SJCRH30 (cell line): ENCODE measurements around the gene RFLNA. TPM values are rescaled to one million over a fixed set of nuclear protein-coding genes. Genes with fewer than 3 reads are reported as not detected.
A peak's percentile ranks its signal among the peaks of the same experiment; 100 is the strongest.

Source experiments
- DNase-seq, 2 experiments: peaks; one replicate each; pipeline ENCODE4 v3.0.0-alpha.2; 2015 to 2020
- H3K27ac ChIP-seq: fragments of 250-450 bp; sonication (Bioruptor Pico); 2 replicates; pipeline ENCODE4 v1.5.1; 2020; ENCODE audit warnings: mild to moderate bottlenecking, moderate library complexity
- H3K27me3 ChIP-seq: fragments of 250-450 bp; sonication (Bioruptor Pico); 2 replicates; pipeline ENCODE4 v1.5.1; 2020; ENCODE audit warnings: mild to moderate bottlenecking, moderate library complexity
- H3K36me3 ChIP-seq: fragments of 250-450 bp; sonication (Bioruptor Pico); 2 replicates; pipeline ENCODE4 v1.5.1; 2020; ENCODE audit warnings: mild to moderate bottlenecking, moderate library complexity
- H3K4me1 ChIP-seq: fragments of 250-450 bp; sonication (Bioruptor Pico); 2 replicates; pipeline ENCODE4 v1.5.1; 2020; ENCODE audit warnings: mild to moderate bottlenecking, moderate library complexity
- H3K4me3 ChIP-seq: fragments of 250-450 bp; sonication (Bioruptor Pico); 2 replicates; pipeline ENCODE4 v1.5.1; 2020; ENCODE audit warnings: mild to moderate bottlenecking, moderate library complexity
- H3K9me3 ChIP-seq: fragments of 250-450 bp; sonication (Bioruptor Pico); replicated peaks from 2 replicates; pipeline ENCODE4 v1.5.1; 2020; ENCODE audit warnings: mild to moderate bottlenecking, moderate library complexity
- total RNA-seq: library from RNA; depleted of rRNA; stranded (reverse); fragments of >200 nt; shearing (Covaris generic); gene quantifications from 2 replicates; pipeline ENCODE4 v1.2.3, GENCODE V29; 2014

RFLNA gene
- total RNA-seq, 1 experiment from 2014 or later = 56.4 TPM

GRCh38 chr12:124305136-124305535 lies 10.2 kb downstream of the RFLNA start:
- Histone ChIP-seq H3K4me1 (no peaks in the 10 kb centered on the region), H3K9me3 (no peaks in the 10 kb centered on the region), H3K27ac (no peak overlapping the region), H3K36me3 (peaks cover 13% of the 10 kb centered on the region), H3K27me3 (no peaks in the 10 kb centered on the region), H3K4me3 (no peak overlapping the region)
- DNase-seq = no peak

GRCh38 chr12:124305776-124306685 lies 11.1 kb downstream of the RFLNA start:
- no peaks in the 10 kb centered on the region for H3K9me3 ChIP-seq
- H3K4me1 ChIP-seq = no peaks in the 10 kb centered on the region
- H3K27me3 ChIP-seq = no peaks in the 10 kb centered on the region
- no peak overlapping the region for H3K4me3 ChIP-seq
- no peak overlapping the region for H3K27ac ChIP-seq
- H3K36me3 ChIP-seq = peaks cover 13% of the 10 kb centered on the region
- DNase-seq = no peak

GRCh38 chr12:124306686-124307555 lies 12.0 kb downstream of the RFLNA start:
- Histone ChIP-seq H3K9me3 (no peaks in the 10 kb centered on the region), H3K4me3 (no peak overlapping the region), H3K36me3 (peaks cover 12% of the 10 kb centered on the region), H3K27ac (no peak overlapping the region), H3K27me3 (no peaks in the 10 kb centered on the region), H3K4me1 (no peaks in the 10 kb centered on the region)
- no peak for DNase-seq

- no peak overlapping the region for H3K27ac ChIP-seq
- H3K9me3 ChIP-seq = no peaks in the 10 kb centered on the region
- DNase-seq = no peak
- no peaks in the 10 kb centered on the region for H3K4me1 ChIP-seq
- no peak overlapping the region for H3K4me3 ChIP-seq
- H3K36me3 ChIP-seq = peaks cover 9% of the 10 kb centered on the region
- H3K27me3 ChIP-seq = no peaks in the 10 kb centered on the region
These were observed 12.6 kb downstream of the RFLNA start for GRCh38 chr12:124307556-124307825.

GRCh38 chr12:124308741-124309140 lies 13.8 kb downstream of the RFLNA start:
- Histone ChIP-seq H3K4me3 (no peak overlapping the region), H3K27me3 (no peaks in the 10 kb centered on the region), H3K27ac (no peak overlapping the region), H3K4me1 (no peaks in the 10 kb centered on the region), H3K36me3 (peaks cover 11% of the 10 kb centered on the region), H3K9me3 (no peaks in the 10 kb centered on the region)
- DNase-seq = no peak

GRCh38 chr12:124309231-124309630 lies 14.3 kb downstream of the RFLNA start:
- no peaks in the 10 kb centered on the region for H3K9me3 ChIP-seq
- H3K27ac ChIP-seq = no peak overlapping the region
- H3K4me3 ChIP-seq = no peak overlapping the region
- no peaks in the 10 kb centered on the region for H3K27me3 ChIP-seq
- no peaks in the 10 kb centered on the region for H3K4me1 ChIP-seq
- peaks cover 9% of the 10 kb centered on the region for H3K36me3 ChIP-seq
- DNase-seq = no peak

- H3K4me1 ChIP-seq = no peaks in the 10 kb centered on the region
- peaks cover 6% of the 10 kb centered on the region for H3K36me3 ChIP-seq
- no peak for DNase-seq
- H3K9me3 ChIP-seq = no peaks in the 10 kb centered on the region
- H3K27ac ChIP-seq = no peak overlapping the region
- no peaks in the 10 kb centered on the region for H3K27me3 ChIP-seq
- H3K4me3 ChIP-seq = no peak overlapping the region
These were observed 14.9 kb downstream of the RFLNA start for GRCh38 chr12:124309744-124310143.

- H3K27me3 ChIP-seq = no peaks in the 10 kb centered on the region
- H3K9me3 ChIP-seq = no peaks in the 10 kb centered on the region
- H3K27ac ChIP-seq = no peak overlapping the region
- peaks cover 8% of the 10 kb centered on the region; the same call in 1 of the 2 replicates for H3K36me3 ChIP-seq
- H3K4me3 ChIP-seq = no peak overlapping the region
- no peaks in the 10 kb centered on the region for H3K4me1 ChIP-seq
- no peak for DNase-seq
These were observed 15.3 kb downstream of the RFLNA start for GRCh38 chr12:124310178-124310577.

- Histone ChIP-seq H3K27me3 (no peaks in the 10 kb centered on the region), H3K4me1 (no peaks in the 10 kb centered on the region), H3K36me3 (peaks cover 14% of the 10 kb centered on the region), H3K4me3 (no peak overlapping the region), H3K9me3 (no peaks in the 10 kb centered on the region), H3K27ac (no peak overlapping the region)
- DNase-seq = no peak
These were observed 15.9 kb downstream of the RFLNA start for GRCh38 chr12:124310785-124311184.

- H3K4me1 ChIP-seq = no peaks in the 10 kb centered on the region
- no peaks in the 10 kb centered on the region for H3K9me3 ChIP-seq
- no peak overlapping the region for H3K4me3 ChIP-seq
- no peaks in the 10 kb centered on the region for H3K27me3 ChIP-seq
- peaks cover 20% of the 10 kb centered on the region for H3K36me3 ChIP-seq
- DNase-seq = peak in 1 of 2 experiments; percentile 45
- H3K27ac ChIP-seq = no peak overlapping the region
These were observed 16.6 kb downstream of the RFLNA start for GRCh38 chr12:124311292-124312109.

- Histone ChIP-seq H3K27me3 (no peaks in the 10 kb centered on the region), H3K27ac (no peak overlapping the region), H3K4me3 (no peak overlapping the region), H3K36me3 (peaks cover 20% of the 10 kb centered on the region), H3K4me1 (no peaks in the 10 kb centered on the region), H3K9me3 (no peaks in the 10 kb centered on the region)
- no peak for DNase-seq
These were observed 17.7 kb downstream of the RFLNA start for GRCh38 chr12:124312601-124313000.

- DNase-seq = no peak
- peaks cover 20% of the 10 kb centered on the region for H3K36me3 ChIP-seq
- H3K4me1 ChIP-seq = 0 out of 2 replicates have a peak, but pooled peaks cover 3% of the 10 kb centered on the region
- no peak overlapping the region for H3K4me3 ChIP-seq
- no peaks in the 10 kb centered on the region for H3K27me3 ChIP-seq
- H3K27ac ChIP-seq = no peak overlapping the region
- no peaks in the 10 kb centered on the region for H3K9me3 ChIP-seq
These were observed 19.3 kb downstream of the RFLNA start for GRCh38 chr12:124314207-124314606.

GRCh38 chr12:124314766-124315165 lies 19.9 kb downstream of the RFLNA start:
- Histone ChIP-seq H3K4me3 (no peak overlapping the region), H3K27me3 (no peaks in the 10 kb centered on the region), H3K4me1 (0 out of 2 replicates have a peak, but pooled peaks cover 3% of the 10 kb centered on the region), H3K27ac (no peak overlapping the region), H3K36me3 (peaks cover 20% of the 10 kb centered on the region), H3K9me3 (no peaks in the 10 kb centered on the region)
- DNase-seq = no peak

GRCh38 chr12:124315372-124316044 lies 20.6 kb downstream of the RFLNA start:
- H3K9me3 ChIP-seq = no peaks in the 10 kb centered on the region

More at GRCh38 chr12:124315372-124316044, 20.6 kb downstream of the RFLNA start:
- no peak overlapping the region for H3K4me3 ChIP-seq
- H3K36me3 ChIP-seq = peaks cover 20% of the 10 kb centered on the region
- 0 out of 2 replicates have a peak, but pooled peaks cover 3% of the 10 kb centered on the region for H3K4me1 ChIP-seq
- H3K27me3 ChIP-seq = no peaks in the 10 kb centered on the region
- no peak overlapping the region for H3K27ac ChIP-seq
- no peak for DNase-seq
